GM19193 (cell line): ENCODE results near the gene CD160.

Experiments
- POLR2A ChIP-seq: IDR thresholded peaks from 4 replicates; pipeline ENCODE4 v1.6.1; 2011; ENCODE audit not compliant: insufficient read depth, insufficient read length; ENCODE audit errors: extremely low read depth

CD160 gene

GRCh38 chr1:145740269-145740668 is 21.0 kb downstream of the CD160 start:
- no peak for TF ChIP-seq POLR2A

GRCh38 chr1:145747398-145748247 is 28.3 kb downstream of the CD160 start:
- no peak for TF ChIP-seq POLR2A

GRCh38 chr1:145750426-145750825 is 31.1 kb downstream of the CD160 start:
- TF ChIP-seq POLR2A: no peak

DNA sequence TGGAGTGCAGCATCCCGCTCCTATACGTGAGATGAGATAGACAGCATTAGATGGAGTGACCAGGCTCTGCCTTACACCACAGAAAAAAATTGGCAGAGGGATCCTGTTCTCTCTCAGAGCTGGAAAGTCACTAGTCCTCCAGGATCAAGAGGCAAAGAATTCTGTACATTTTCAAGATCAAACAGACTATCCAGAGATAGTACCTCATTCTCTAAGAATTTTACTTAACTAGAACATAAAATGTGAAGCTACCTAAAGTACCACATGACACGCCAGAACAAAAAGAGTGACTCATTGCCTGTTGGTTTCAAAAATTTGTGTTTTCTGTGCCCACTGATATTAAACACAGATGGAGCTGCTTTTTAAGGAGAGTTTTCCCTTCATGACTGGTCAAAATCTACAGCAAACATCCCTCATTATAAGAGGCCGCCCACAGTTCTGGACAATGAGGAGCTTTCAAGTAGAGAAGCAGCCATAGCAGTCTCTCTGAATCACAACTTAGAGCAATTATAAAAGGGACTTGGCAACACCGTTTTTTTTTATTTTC is 32.3 kb downstream of the CD160 start:
- TF ChIP-seq POLR2A: no peak

DNA sequence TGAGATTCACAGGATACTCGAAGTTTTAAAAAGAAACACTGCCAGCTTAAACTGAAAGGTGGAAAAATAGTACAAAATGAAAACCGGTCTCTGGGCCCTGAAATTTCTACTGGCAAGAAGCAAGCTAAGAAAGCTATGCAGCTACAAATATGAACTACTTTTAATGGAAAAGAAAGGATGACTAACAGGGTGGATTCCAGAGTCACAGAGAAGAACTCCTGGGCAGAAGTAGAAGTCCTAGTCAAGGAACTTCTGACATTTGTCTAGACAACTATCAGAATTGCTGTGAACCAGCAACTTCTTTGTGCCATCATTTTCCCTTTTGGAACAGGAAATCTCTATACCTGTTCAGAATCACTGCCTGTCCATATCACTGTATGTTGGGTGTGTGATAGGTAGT is 38.1 kb downstream of the CD160 start:
- no peak for TF ChIP-seq POLR2A

- no peak for TF ChIP-seq POLR2A
Measured at GRCh38 chr1:145758116-145758515, 38.8 kb downstream of the CD160 start.

GRCh38 chr1:145758575-145758974 is 39.3 kb downstream of the CD160 start:
- no peak for TF ChIP-seq POLR2A

GRCh38 chr1:145759721-145760120 is 40.4 kb downstream of the CD160 start:
- no peak for TF ChIP-seq POLR2A

- no peak for TF ChIP-seq POLR2A
Measured at GRCh38 chr1:145771056-145771455, 51.8 kb downstream of the CD160 start.

GRCh38 chr1:145773423-145773822 is 54.1 kb downstream of the CD160 start:
- no peak for TF ChIP-seq POLR2A

- no peak for TF ChIP-seq POLR2A
Measured at GRCh38 chr1:145777357-145778145, 58.3 kb downstream of the CD160 start.

DNA sequence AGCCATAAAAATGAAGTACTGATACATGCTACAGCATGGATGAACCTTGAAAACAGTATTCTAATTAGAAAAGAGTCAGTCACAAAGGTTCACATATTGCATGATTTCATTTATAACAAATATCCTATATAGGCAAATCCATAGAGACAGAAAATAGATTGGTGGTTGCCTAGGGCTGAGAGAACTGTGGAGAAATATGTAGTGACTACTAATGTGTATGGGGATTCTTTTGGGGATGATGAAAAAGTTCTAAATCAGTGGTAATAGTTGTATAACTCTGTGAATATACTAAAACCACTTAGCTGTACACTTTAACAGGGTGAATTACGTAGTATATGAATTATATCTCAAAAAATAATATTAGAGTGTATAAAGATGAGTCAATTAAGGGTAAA is 58.8 kb downstream of the CD160 start:
- TF ChIP-seq POLR2A: no peak

DNA sequence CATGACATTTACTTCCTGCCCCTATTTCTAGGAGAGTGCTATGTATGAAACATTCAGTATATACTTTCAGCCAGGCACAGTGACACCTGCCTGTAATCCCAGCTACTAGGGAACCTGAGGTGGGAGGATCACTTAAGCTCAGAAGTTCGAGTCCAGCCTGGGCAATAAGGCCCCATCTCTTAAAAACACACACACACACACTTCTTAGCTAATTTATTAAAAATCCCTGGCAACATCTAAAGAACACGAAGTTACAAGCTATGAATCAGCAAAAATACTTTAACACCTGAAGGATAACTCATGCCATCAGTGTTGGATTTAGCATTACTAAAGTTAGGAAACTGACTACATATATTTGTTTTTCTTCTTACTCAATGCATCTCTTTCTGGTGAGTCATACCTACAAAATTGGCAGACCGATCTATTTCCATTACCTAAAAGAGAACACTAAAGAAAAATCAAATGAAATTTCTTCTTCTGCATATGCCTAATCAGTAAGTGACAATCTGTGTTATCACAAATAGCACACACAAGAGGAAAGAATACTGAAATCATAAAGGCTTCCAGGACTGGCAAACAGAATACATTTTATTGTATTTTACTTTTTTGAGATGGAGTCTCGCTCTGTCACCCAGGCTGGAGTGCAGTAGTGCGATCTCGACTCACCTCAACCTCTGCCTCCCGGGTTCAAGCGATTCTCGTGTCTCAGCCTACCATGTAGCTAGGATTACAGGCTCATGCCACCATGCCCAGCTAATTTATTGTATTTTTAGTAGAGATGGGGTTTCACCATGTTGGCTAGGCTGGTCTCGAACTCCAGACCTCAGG is 63.2 kb downstream of the CD160 start:
- TF ChIP-seq POLR2A: no peak

GRCh38 chr1:145784409-145784808 is 65.1 kb downstream of the CD160 start:
- TF ChIP-seq POLR2A: no peak

- no peak for TF ChIP-seq POLR2A
Measured at GRCh38 chr1:145785547-145785946, 66.2 kb downstream of the CD160 start.
